Gastrocnemius medialis (tissue), 4 donors: ENCODE results near the gene PPIA.

Experiments used
- POLR2A ChIP-seq, 2 donors: fragments of 450-650 bp; IDR thresholded peaks; one replicate each; pipeline ENCODE4 v1.6.1; 2017; ENCODE audit warnings: antibody characterized with exemption in 2 of 2, mild to moderate bottlenecking in 2 of 2, moderate library complexity in 2 of 2
- TF ChIP-seq, protein P1 (sequence below), 5 experiments: fragments of 450-650 bp in 3 of 5; fragments of 200-600 bp in 2 of 5; sonication (generic) in 2 of 5; IDR thresholded peaks in 4 of 5; conservative IDR thresholded peaks in 1 of 5; 1 replicate in 4 of 5; 2 replicates in 1 of 5; pipeline ENCODE4 v1.5.1; 2016 to 2019; ENCODE audit warnings: antibody characterized with exemption in 5 of 5, mild to moderate bottlenecking in 3 of 5, moderate library complexity in 3 of 5

DNA sequence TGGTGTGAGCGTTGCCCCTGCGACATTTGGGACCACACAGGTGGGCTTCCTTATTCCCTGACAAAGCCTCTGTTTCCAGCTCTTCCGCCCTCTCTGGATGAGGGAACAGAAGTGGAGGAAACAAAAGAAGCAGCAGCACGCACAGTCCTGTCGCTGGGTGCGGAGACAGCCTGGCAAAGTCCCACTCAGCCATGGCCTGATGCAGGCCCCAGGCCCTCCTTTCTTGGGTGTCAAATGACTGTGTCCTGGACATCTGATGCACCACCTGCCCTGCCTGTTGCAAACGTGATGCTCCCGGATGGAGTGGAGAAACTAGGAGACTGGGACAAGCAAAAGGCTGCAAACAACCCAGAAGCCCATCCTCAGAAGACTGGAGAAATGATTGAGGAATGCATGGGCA lies 27.1 kb upstream of the PPIA start:
- TF ChIP-seq, protein P1, sequence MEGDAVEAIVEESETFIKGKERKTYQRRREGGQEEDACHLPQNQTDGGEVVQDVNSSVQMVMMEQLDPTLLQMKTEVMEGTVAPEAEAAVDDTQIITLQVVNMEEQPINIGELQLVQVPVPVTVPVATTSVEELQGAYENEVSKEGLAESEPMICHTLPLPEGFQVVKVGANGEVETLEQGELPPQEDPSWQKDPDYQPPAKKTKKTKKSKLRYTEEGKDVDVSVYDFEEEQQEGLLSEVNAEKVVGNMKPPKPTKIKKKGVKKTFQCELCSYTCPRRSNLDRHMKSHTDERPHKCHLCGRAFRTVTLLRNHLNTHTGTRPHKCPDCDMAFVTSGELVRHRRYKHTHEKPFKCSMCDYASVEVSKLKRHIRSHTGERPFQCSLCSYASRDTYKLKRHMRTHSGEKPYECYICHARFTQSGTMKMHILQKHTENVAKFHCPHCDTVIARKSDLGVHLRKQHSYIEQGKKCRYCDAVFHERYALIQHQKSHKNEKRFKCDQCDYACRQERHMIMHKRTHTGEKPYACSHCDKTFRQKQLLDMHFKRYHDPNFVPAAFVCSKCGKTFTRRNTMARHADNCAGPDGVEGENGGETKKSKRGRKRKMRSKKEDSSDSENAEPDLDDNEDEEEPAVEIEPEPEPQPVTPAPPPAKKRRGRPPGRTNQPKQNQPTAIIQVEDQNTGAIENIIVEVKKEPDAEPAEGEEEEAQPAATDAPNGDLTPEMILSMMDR (IDR thresholded peaks at IDR 0.05 in 4 of 5, conservative IDR thresholded peaks at IDR 0.05 in 1 of 5): no peak
- TF ChIP-seq POLR2A (IDR thresholded peaks at IDR 0.05): no peak
